GM12878 (cell line): ENCODE results near the gene GRIK4. TPM values are rescaled to one million over a fixed set of nuclear protein-coding genes. Genes with fewer than 3 reads are reported as not detected.

Experiments used
- ATAC-seq: fragments of 200-7000 bp; cut with Tn5 transposase; 3 replicates; pipeline ENCODE4 v1.9.1; 2020; ENCODE audit warnings: mild to moderate bottlenecking, moderate library complexity
- BruUV-seq: library from RNA; stranded (reverse); fragments of 400-500 nt; replicated peaks from 2 replicates; lab custom pipeline; 2021; lab: Mats Ljungman, UMichigan
- CTCF ChIA-PET: fragments of 300-600 bp; sonication (Branson Sonifier 250); formaldehyde crosslinking; extraction: SDS; loops from one replicate; lab custom pipeline; 2021; ENCODE audit warnings: inconsistent platforms; lab: Yijun Ruan, JAX
- POLR2A ChIA-PET: fragments of 350-600 bp; formaldehyde crosslinking; extraction: SDS; loops from one replicate; lab custom pipeline; 2021; ENCODE audit warnings: inconsistent platforms; lab: Charles Lee
- RAD21 ChIA-PET: fragments of 300-600 bp; sonication (Branson Sonifier 250); formaldehyde crosslinking; loops from one replicate; lab custom pipeline; 2023; ENCODE audit warnings: antibody characterized with exemption; ENCODE audit not compliant: unreplicated experiment; lab: Charles Lee
- SMC1A ChIA-PET: fragments of 300-600 bp; sonication (Branson Sonifier 250); formaldehyde crosslinking; loops from one replicate; lab custom pipeline; 2023; ENCODE audit not compliant: unreplicated experiment, uncharacterized antibody; lab: Charles Lee
- DNase-seq: peaks from one replicate; pipeline ENCODE4 v3.0.0-alpha.2; 2011; ENCODE audit warnings: low read depth, low spot score
- FAIRE-seq: peaks from 3 replicates; lab custom pipeline; 2011; peaks lifted over from hg19 to GRCh38; lab: Jason Lieb, UNC
- H2AFZ ChIP-seq: 2 replicates; pipeline ENCODE4 v1.6.0; 2011; ENCODE audit warnings: low read depth, low read length, control low read depth; ENCODE audit not compliant: control insufficient read depth
- H3K27ac ChIP-seq: 2 replicates; pipeline ENCODE4 v1.5.1; 2011; ENCODE audit warnings: control low read depth; ENCODE audit not compliant: control insufficient read depth, insufficient read depth
- H3K27me3 ChIP-seq, 2 experiments: replicated peaks in 1 of 2; 2 replicates each; pipeline versions ENCODE4 v1.6.0 to v1.6.1; 2011; ENCODE audit warnings: low read length in 1 of 2; ENCODE audit not compliant: control insufficient read depth in 2 of 2, insufficient read depth in 2 of 2
- H3K36me3 ChIP-seq, 2 experiments: 2 replicates each; pipeline ENCODE4 v1.5.1; 2011; ENCODE audit warnings: low read length in 1 of 2; ENCODE audit not compliant: control insufficient read depth in 2 of 2, insufficient read depth in 2 of 2
- H3K4me1 ChIP-seq: 2 replicates; pipeline ENCODE4 v1.6.1; 2011; ENCODE audit warnings: mild to moderate bottlenecking, low read length, moderate library complexity, mixed read lengths; ENCODE audit not compliant: control insufficient read depth, insufficient read depth
- H3K4me2 ChIP-seq: 2 replicates; pipeline ENCODE4 v1.6.0; 2011; ENCODE audit warnings: control low read depth; ENCODE audit not compliant: control insufficient read depth, insufficient read depth
- H3K4me3 ChIP-seq: fragments of 200-600 bp; sonication (generic); 2 replicates; pipeline ENCODE4 v1.5.1; 2016
- H3K79me2 ChIP-seq: 2 replicates; pipeline ENCODE4 v1.6.0; 2011; ENCODE audit warnings: low read length; ENCODE audit not compliant: control insufficient read depth, insufficient read depth
- H3K9ac ChIP-seq: 2 replicates; pipeline ENCODE4 v1.8.0; 2011; ENCODE audit warnings: low read length, control low read depth, mixed read lengths; ENCODE audit not compliant: control insufficient read depth, insufficient read depth
- H3K9me3 ChIP-seq: replicated peaks from 3 replicates; pipeline ENCODE4 v1.5.1; 2011; ENCODE audit warnings: mild to moderate bottlenecking, low read length; ENCODE audit not compliant: control insufficient read depth, insufficient read depth
- H4K20me1 ChIP-seq: 2 replicates; pipeline ENCODE4 v1.6.0; 2011; ENCODE audit not compliant: control insufficient read depth, insufficient read depth
- BCLAF1 ChIP-seq: fragments of 450-650 bp; IDR thresholded peaks from 2 replicates; pipeline ENCODE4 v1.6.1; 2017; ENCODE audit warnings: antibody characterized with exemption, mild to moderate bottlenecking, moderate library complexity
- BHLHE40 ChIP-seq, 2 experiments: fragments of 450-650 bp in 1 of 2; IDR thresholded peaks; 2 replicates each; pipeline ENCODE4 v1.6.1; 2011 to 2017; ENCODE audit warnings: low read depth in 2 of 2, borderline replicate concordance in 1 of 2, improper control_type of control experiment in 1 of 2, low read length in 1 of 2, mild to moderate bottlenecking in 1 of 2
- BRCA1 ChIP-seq: IDR thresholded peaks from 2 replicates; pipeline ENCODE4 v1.6.1; 2011; ENCODE audit warnings: low read depth, low read length, improper control_type of control experiment
- EZH2 ChIP-seq: IDR thresholded peaks from 2 replicates; pipeline ENCODE4 v1.6.1; 2012; ENCODE audit warnings: low read depth, mild to moderate bottlenecking, control low read depth, inconsistent platforms, low read length, borderline replicate concordance; ENCODE audit not compliant: control insufficient read depth
- GATAD2B ChIP-seq: fragments of 450-650 bp; conservative IDR thresholded peaks from 2 replicates; pipeline ENCODE4 v1.6.1; 2017; ENCODE audit warnings: low read depth, mild to moderate bottlenecking, moderate library complexity
- IRF5 ChIP-seq: fragments of 450-650 bp; IDR thresholded peaks from 2 replicates; pipeline ENCODE4 v1.6.1; 2017; ENCODE audit warnings: borderline replicate concordance
- MAX ChIP-seq: IDR thresholded peaks from 2 replicates; pipeline ENCODE4 v1.6.1; 2012; ENCODE audit warnings: low read depth, low read length, improper control_type of control experiment
- MEF2B ChIP-seq: fragments of 450-650 bp; IDR thresholded peaks from 2 replicates; pipeline ENCODE4 v1.6.1; 2018; ENCODE audit warnings: mild to moderate bottlenecking, moderate library complexity; ENCODE audit not compliant: partially characterized antibody, poor library complexity, severe bottlenecking
- NFIC ChIP-seq: IDR thresholded peaks from 2 replicates; pipeline ENCODE4 v1.6.1; 2012; ENCODE audit warnings: low read depth, mild to moderate bottlenecking, inconsistent platforms, low read length, moderate library complexity
- RFX5 ChIP-seq: IDR thresholded peaks from 2 replicates; pipeline ENCODE4 v1.6.1; 2011; ENCODE audit warnings: low read depth, low read length, improper control_type of control experiment
- TCF12 ChIP-seq: IDR thresholded peaks from 2 replicates; pipeline ENCODE4 v1.6.1; 2011; ENCODE audit warnings: low read depth, mild to moderate bottlenecking, low read length
- YY1 ChIP-seq: IDR thresholded peaks from 2 replicates; pipeline ENCODE4 v1.6.1; 2011; ENCODE audit warnings: low read depth, mild to moderate bottlenecking, low read length
- ZBTB33 ChIP-seq: fragments of 450-650 bp; IDR thresholded peaks from 2 replicates; pipeline ENCODE4 v1.6.1; 2017; ENCODE audit warnings: mild to moderate bottlenecking
- WGBS: methylation state at CpG from one replicate; pipeline ENCODE4 v1.1.6; 2016; ENCODE audit warnings: low lambda C conversion rate; ENCODE audit not compliant: insufficient replicate concordance, insufficient coverage; ENCODE audit errors: missing lambda C conversion rate; 5-methylcytosine and 5-hydroxymethylcytosine counted together
- in situ Hi-C: fragments of 300-500 bp; cut with MboI; formaldehyde crosslinking; loops from 9 replicates; pipeline ENCODE4 v1.14.3; 2018; ENCODE audit warnings: mixed read lengths
- intact Hi-C: fragments of 100-400 bp; cut with micrococcal nuclease; formaldehyde crosslinking; loops from one replicate; pipeline ENCODE4 v1.14.2; 2022; ENCODE audit not compliant: unreplicated experiment
- polyA plus RNA-seq, 11 experiments: library from polyadenylated mRNA; depleted of rRNA in 4 of 11; unstranded in 6 of 11; stranded (reverse) in 5 of 11; fragments of >200 nt; fragmentation: Nextera tagmentation in 4 of 11; fragmentation: Illumina TruSeq in 1 of 11; extraction: Ambion mirVana in 4 of 11; extraction: Trizol in 1 of 11; gene quantifications; 1 replicate in 1 of 11; 2 replicates in 10 of 11; pipeline versions ENCODE4 v1.2.1 to v1.2.3, GENCODE V29; 2011 to 2016; ENCODE audit warnings: inconsistent platforms in 2 of 11, missing spikeins in 2 of 11, low read depth in 1 of 11
- total RNA-seq, 4 experiments: library from RNA; depleted of rRNA in 3 of 4; stranded (reverse); fragments of >200 nt in 3 of 4; fragmentation: Illumina TruSeq in 1 of 4; extraction: Trizol in 1 of 4; gene quantifications; 2 replicates each; pipeline versions ENCODE4 v1.2.1 to v1.2.3, GENCODE V29; 2013 to 2021
- TF ChIP-seq, protein P1 (sequence below): fragments of 150-350 bp; IDR thresholded peaks from 2 replicates; pipeline ENCODE4 v1.6.1; 2016; ENCODE audit warnings: low read depth, low read length

GRIK4 gene
- total and polyA plus RNA-seq, 10 of the 15 experiments (the other 5 are each of a cell fraction or from before 2014, with no cell fraction given): 0.33 to 3.6 (median 0.72) TPM

GRCh38 chr11:120603071-120603470, 91.5 kb downstream of the GRIK4 start:
- Histone ChIP-seq H3K4me1 (peaks cover 7% of the 10 kb centered on the region), H3K27ac (no peak overlapping the region), H3K79me2 (no peaks in the 10 kb centered on the region), H2AFZ (no peak overlapping the region), H3K4me2 (no peak overlapping the region), H3K27me3 (no peaks in the 10 kb centered on the region), H3K36me3 (no peaks in the 10 kb centered on the region; a peak in 1 of 4 replicates), H3K4me3 (no peak overlapping the region), H4K20me1 (no peaks in the 10 kb centered on the region), H3K9ac (no peak overlapping the region), H3K9me3 (no peaks in the 10 kb centered on the region)
- ChIA-PET SMC1A (interaction anchor here (4.3 kb wide), 1 partner anchor 10 kb away, joined by 16 read pairs; no protein-coding TSS in a partner anchor), POLR2A (interaction anchor here (1.0 kb wide), 1 partner anchor 12 kb away, joined by 3 read pairs; no protein-coding TSS in a partner anchor), CTCF (no interaction called here), RAD21 (interaction anchor here (0.6 to 3.2 kb wide), 2 partner anchors 11 to 320 kb away, joined by 3 to 19 read pairs; no protein-coding TSS in a partner anchor)
- DNase-seq: no peak
- in situ Hi-C loops: no loop called here
- ATAC-seq: no peak
- 61% methylated on average over 3 of the region's 3 CpGs for WGBS
- no peak for FAIRE-seq
- BruUV-seq: TSS peak; percentile 57
- intact Hi-C loops: no loop called here
- TF ChIP-seq BRCA1 (no peak), MEF2B (no peak), YY1 (no peak), BCLAF1 (no peak), GATAD2B (no peak), IRF5 (no peak), BHLHE40 (IDR thresholded peaks at IDR 0.05; ENCODE audit: borderline replicate concordance in 1 of 2, low read depth in 2 of 2, low read length in 1 of 2) (no peak), RFX5 (no peak), TCF12 (no peak), MAX (no peak), ZBTB33 (no peak), NFIC (no peak), EZH2 (no peak)
- TF ChIP-seq, protein P1, sequence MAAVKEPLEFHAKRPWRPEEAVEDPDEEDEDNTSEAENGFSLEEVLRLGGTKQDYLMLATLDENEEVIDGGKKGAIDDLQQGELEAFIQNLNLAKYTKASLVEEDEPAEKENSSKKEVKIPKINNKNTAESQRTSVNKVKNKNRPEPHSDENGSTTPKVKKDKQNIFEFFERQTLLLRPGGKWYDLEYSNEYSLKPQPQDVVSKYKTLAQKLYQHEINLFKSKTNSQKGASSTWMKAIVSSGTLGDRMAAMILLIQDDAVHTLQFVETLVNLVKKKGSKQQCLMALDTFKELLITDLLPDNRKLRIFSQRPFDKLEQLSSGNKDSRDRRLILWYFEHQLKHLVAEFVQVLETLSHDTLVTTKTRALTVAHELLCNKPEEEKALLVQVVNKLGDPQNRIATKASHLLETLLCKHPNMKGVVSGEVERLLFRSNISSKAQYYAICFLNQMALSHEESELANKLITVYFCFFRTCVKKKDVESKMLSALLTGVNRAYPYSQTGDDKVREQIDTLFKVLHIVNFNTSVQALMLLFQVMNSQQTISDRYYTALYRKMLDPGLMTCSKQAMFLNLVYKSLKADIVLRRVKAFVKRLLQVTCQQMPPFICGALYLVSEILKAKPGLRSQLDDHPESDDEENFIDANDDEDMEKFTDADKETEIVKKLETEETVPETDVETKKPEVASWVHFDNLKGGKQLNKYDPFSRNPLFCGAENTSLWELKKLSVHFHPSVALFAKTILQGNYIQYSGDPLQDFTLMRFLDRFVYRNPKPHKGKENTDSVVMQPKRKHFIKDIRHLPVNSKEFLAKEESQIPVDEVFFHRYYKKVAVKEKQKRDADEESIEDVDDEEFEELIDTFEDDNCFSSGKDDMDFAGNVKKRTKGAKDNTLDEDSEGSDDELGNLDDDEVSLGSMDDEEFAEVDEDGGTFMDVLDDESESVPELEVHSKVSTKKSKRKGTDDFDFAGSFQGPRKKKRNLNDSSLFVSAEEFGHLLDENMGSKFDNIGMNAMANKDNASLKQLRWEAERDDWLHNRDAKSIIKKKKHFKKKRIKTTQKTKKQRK: no peak
